Lung (tissue), 12 donors: ENCODE results near the gene TMEM176A. TPM values are rescaled to one million over a fixed set of nuclear protein-coding genes. Genes with fewer than 3 reads are reported as not detected.

Experiments
- ATAC-seq: fragments of 200-7000 bp; cut with Tn5 transposase; one replicate; pipeline ENCODE4 v1.9.1; 2020; ENCODE audit warnings: moderate number of reproducible peaks; ENCODE audit not compliant: insufficient read depth, low FRiP score
- DNase-seq, 3 donors: peaks; one replicate each; pipeline ENCODE4 v3.0.0-alpha.2; 2013 to 2017
- H3K27ac ChIP-seq, 2 donors: one replicate each; pipeline ENCODE4 v1.5.1; 2013; ENCODE audit warnings: mild to moderate bottlenecking in 2 of 2, moderate library complexity in 2 of 2, control low read depth in 1 of 2, inconsistent platforms in 1 of 2, low read depth in 1 of 2, low read length in 1 of 2
- H3K27me3 ChIP-seq, 3 donors: one replicate each; pipeline ENCODE4 v1.5.1; 2013; ENCODE audit warnings: low read length in 2 of 3; ENCODE audit not compliant: control insufficient read depth in 3 of 3, insufficient read depth in 3 of 3
- H3K36me3 ChIP-seq, 4 donors: one replicate each; pipeline ENCODE4 v1.5.1; 2013; ENCODE audit warnings: low read length in 4 of 4, mild to moderate bottlenecking in 1 of 4, moderate library complexity in 1 of 4; ENCODE audit not compliant: control insufficient read depth in 4 of 4, insufficient read depth in 4 of 4
- H3K4me1 ChIP-seq, 5 donors: one replicate each; pipeline ENCODE4 v1.5.1; 2013; ENCODE audit warnings: low read length in 5 of 5, mild to moderate bottlenecking in 2 of 5, moderate library complexity in 1 of 5; ENCODE audit not compliant: control insufficient read depth in 5 of 5, insufficient read depth in 5 of 5
- H3K4me3 ChIP-seq: one replicate; pipeline ENCODE4 v1.5.1; 2013; ENCODE audit warnings: mild to moderate bottlenecking, control low read depth, moderate library complexity
- H3K9ac ChIP-seq, 2 donors: one replicate each; pipeline ENCODE4 v1.5.1; 2013; ENCODE audit warnings: low read length in 2 of 2, control low read depth in 1 of 2; ENCODE audit not compliant: insufficient read depth in 1 of 2
- H3K9me3 ChIP-seq, 4 donors: one replicate each; pipeline ENCODE4 v1.5.1; 2013; ENCODE audit warnings: low read length in 3 of 4, mild to moderate bottlenecking in 1 of 4, moderate library complexity in 1 of 4; ENCODE audit not compliant: control insufficient read depth in 4 of 4, insufficient read depth in 3 of 4
- CTCF ChIP-seq: IDR thresholded peaks from 2 replicates; pipeline ENCODE4 v1.5.1; 2012; ENCODE audit warnings: mild to moderate bottlenecking; ENCODE audit errors: control extremely low read depth, extremely low read depth
- WGBS, 2 donors: extraction: QIAGEN DNeasy Blood & Tissue Kit; methylation state at CpG; one replicate each; pipeline ENCODE4 v1.1.7; 2013; 5-methylcytosine and 5-hydroxymethylcytosine counted together
- polyA plus RNA-seq, 2 donors: library from polyadenylated mRNA; stranded (reverse); fragments of 200-250 nt; gene quantifications; one replicate each; pipeline ENCODE4 v1.2.1, GENCODE V29; 2013
- total RNA-seq, 2 donors: library from RNA; depleted of rRNA in 1 of 2; stranded (reverse); fragments of >200 nt in 1 of 2; gene quantifications; one replicate each; pipeline ENCODE4 v1.2.1, GENCODE V29; 2014 to 2021
- donor health status: control.
- donor health status: control.
- donor health status: Bipolar disorder and iron deficiency.
- donor health status: healthy.
- donor health status: DM: yes; HTN: yes; CAD: no.

Gene TMEM176A
- total and polyA plus RNA-seq, 4 donors, result 18.3 to 33.1 (median 23.3) TPM

- Histone ChIP-seq H3K9ac (no peak overlapping the region), H3K4me3 (no peak overlapping the region), H3K27me3 (no peaks in the 10 kb centered on the region), H3K9me3 (no peaks in the 10 kb centered on the region), H3K36me3 (no peaks in the 10 kb centered on the region), H3K4me1 (peaks cover 0 to 7% (median 0%) of the 10 kb centered on the region in 5 donors), H3K27ac (peak overlapping the region; percentile 13 to 72)
- WGBS, 2 donors, result 55 to 72% methylated on average over 3 of the region's 3 CpGs
- DNase-seq (no peak), ATAC-seq (no peak)
- no peak for TF ChIP-seq CTCF
Observed at GRCh38 chr7:150756166-150756565, 44.4 kb upstream of the TMEM176A start.

DNA sequence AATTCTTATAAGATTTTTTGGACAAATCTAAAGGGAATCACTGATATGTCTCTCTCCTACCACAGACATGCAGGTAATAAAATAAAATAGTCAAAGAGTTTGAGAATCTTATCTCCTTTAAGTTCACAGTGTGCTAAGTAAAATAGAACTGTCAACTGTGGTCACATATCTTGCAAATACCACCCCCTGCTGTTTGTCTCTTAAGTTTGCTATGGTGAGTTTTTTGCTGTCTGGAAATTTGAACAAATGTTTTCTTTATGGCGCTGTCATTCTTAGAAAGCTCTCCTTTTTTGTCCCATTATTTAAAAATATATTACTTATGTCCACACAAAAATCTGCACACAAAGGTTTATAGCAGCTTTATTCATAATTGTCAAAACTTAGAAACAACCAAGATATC lies 43.7 kb upstream of the TMEM176A start:
- no peak for ATAC-seq
- 42 to 67% methylated on average over 1 of the region's 1 CpG for WGBS, 2 donors
- peak; percentile 46 for TF ChIP-seq CTCF

DNA sequence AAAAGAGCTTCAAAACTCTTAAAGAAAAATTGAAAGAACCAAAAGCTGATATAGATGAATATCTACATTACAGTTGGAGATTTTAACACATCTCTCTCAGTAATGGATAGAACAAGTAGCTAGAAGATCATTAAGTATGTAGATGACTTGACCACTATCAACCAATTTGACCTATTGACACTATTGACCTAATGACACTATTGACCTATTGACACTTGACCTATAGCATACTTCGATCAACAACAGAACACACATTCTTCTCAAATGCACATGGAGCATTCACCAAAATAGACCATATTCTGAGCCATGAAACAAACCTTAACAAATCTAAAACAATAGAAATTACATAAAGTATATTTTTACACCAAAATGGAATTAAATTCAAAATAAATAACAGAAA lies 41.1 kb upstream of the TMEM176A start:
- 78 to 97% methylated on average over 1 of the region's 1 CpG for WGBS, 2 donors
- H3K36me3 ChIP-seq, result no peaks in the 10 kb centered on the region
- no peaks in the 10 kb centered on the region for H3K27me3 ChIP-seq
- H3K27ac ChIP-seq, result no peak overlapping the region
- H3K4me1 ChIP-seq, result peaks cover 0 to 4% (median 3%) of the 10 kb centered on the region in 5 donors
- TF ChIP-seq CTCF, result no peak
- no peaks in the 10 kb centered on the region for H3K9me3 ChIP-seq
- H3K9ac ChIP-seq, result no peak overlapping the region
- no peak for ATAC-seq
- H3K4me3 ChIP-seq, result no peak overlapping the region
- no peak for DNase-seq

More for the DNA sequence above, 43.7 kb upstream of the TMEM176A start:
- no peak overlapping the region for H3K27ac ChIP-seq
- H3K9ac ChIP-seq, result no peak overlapping the region
- peak in 2 of 3 donors; percentile 26 to 43 for DNase-seq
- peaks cover 0 to 7% (median 0%) of the 10 kb centered on the region in 5 donors for H3K4me1 ChIP-seq
- H3K27me3 ChIP-seq, result no peaks in the 10 kb centered on the region
- H3K9me3 ChIP-seq, result no peaks in the 10 kb centered on the region
- no peak overlapping the region for H3K4me3 ChIP-seq
- no peaks in the 10 kb centered on the region for H3K36me3 ChIP-seq

DNA sequence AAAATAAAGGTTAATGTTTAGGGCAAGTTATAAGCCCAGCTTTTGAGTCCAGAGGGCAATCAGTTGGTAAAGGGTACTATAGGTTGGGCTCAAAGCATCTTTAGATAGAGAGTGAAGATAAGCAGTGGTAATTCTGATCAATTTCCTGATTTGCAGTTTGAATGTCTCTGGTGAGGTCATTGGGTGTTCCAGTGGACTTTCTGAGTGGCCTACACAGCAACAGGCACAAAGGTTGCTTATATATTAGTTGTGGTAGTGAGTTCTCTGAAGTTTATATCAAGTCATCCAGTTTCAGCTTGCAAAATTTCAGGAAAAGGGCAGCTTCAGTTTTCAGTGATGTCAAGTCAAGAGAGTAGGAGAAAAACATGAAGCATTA lies 34.2 kb upstream of the TMEM176A start:
- H3K9me3 ChIP-seq, result no peaks in the 10 kb centered on the region
- DNase-seq (no peak), ATAC-seq (no peak)
- H3K27ac ChIP-seq, result no peak overlapping the region
- TF ChIP-seq CTCF, result no peak
- no peaks in the 10 kb centered on the region for H3K27me3 ChIP-seq
- no peaks in the 10 kb centered on the region for H3K36me3 ChIP-seq
- no peak overlapping the region for H3K4me3 ChIP-seq
- no peak overlapping the region for H3K9ac ChIP-seq
- peaks cover 0 to 23% (median 0%) of the 10 kb centered on the region in 5 donors for H3K4me1 ChIP-seq
